DOHH2 (cell line): Measurements from ENCODE around the gene EPHA2.

Experiments
- CTCF ChIP-seq: fragments of 200-600 bp; sonication (generic); IDR thresholded peaks from one replicate; pipeline ENCODE4 v1.5.1; 2014; ENCODE audit warnings: antibody characterized with exemption, mild to moderate bottlenecking, low read depth, low read length; ENCODE audit not compliant: poor library complexity, severe bottlenecking
- EZH2phosphoT487 ChIP-seq: fragments of 200-600 bp; sonication (generic); IDR thresholded peaks from 2 replicates; pipeline ENCODE4 v1.6.1; 2017; ENCODE audit warnings: borderline replicate concordance, mild to moderate bottlenecking, antibody characterized with exemption, low read length, moderate library complexity, mixed read lengths

- no peak for TF ChIP-seq CTCF
- TF ChIP-seq EZH2phosphoT487, result no peak
Observed at GRCh38 chr1:16088351-16088911, 67.4 kb downstream of the EPHA2 start.
